GM12864 (cell line): ENCODE results near the gene IL9.

Experiments
- DNase-seq: peaks from one replicate; pipeline ENCODE4 v3.0.0-alpha.2; 2011; ENCODE audit warnings: low read depth
- H3K4me3 ChIP-seq: 2 replicates; pipeline ENCODE4 v1.5.1; 2011; ENCODE audit warnings: mild to moderate bottlenecking, low read depth, low read length, control low read depth
- CTCF ChIP-seq: IDR thresholded peaks from 2 replicates; pipeline ENCODE4 v1.5.1; 2011; ENCODE audit warnings: low read depth, mild to moderate bottlenecking, moderate library complexity, low read length, control low read depth, inconsistent platforms; ENCODE audit errors: missing control alignments

IL9 gene

GRCh38 chr5:135894276-135894675, 1.4 kb downstream of the IL9 start:
- no peak for DNase-seq
- TF ChIP-seq CTCF = no peak
- no peak overlapping the region for H3K4me3 ChIP-seq

GRCh38 chr5:135891791-135892190, 3.9 kb downstream of the IL9 start:
- no peak for DNase-seq
- TF ChIP-seq CTCF = no peak
- H3K4me3 ChIP-seq = no peak overlapping the region

- TF ChIP-seq CTCF = no peak
- DNase-seq = no peak
Observed at GRCh38 chr5:135891268-135891667, 4.4 kb downstream of the IL9 start.

GRCh38 chr5:135890867-135891266, 4.8 kb downstream of the IL9 start:
- TF ChIP-seq CTCF = no peak
- DNase-seq = no peak

More at GRCh38 chr5:135891268-135891667, 4.4 kb downstream of the IL9 start:
- no peak overlapping the region for H3K4me3 ChIP-seq

GRCh38 chr5:135890296-135890695, 5.3 kb downstream of the IL9 start:
- H3K4me3 ChIP-seq = no peak overlapping the region
- no peak for TF ChIP-seq CTCF
- no peak for DNase-seq

More at GRCh38 chr5:135890867-135891266, 4.8 kb downstream of the IL9 start:
- no peak overlapping the region for H3K4me3 ChIP-seq

- no peak for TF ChIP-seq CTCF
- no peak for DNase-seq
- H3K4me3 ChIP-seq = no peak overlapping the region
Observed at GRCh38 chr5:135887881-135888614, 7.6 kb downstream of the IL9 start.

- TF ChIP-seq CTCF = peak; percentile 81
- peak; percentile 25 for DNase-seq
- H3K4me3 ChIP-seq = no peak overlapping the region
Observed at GRCh38 chr5:135887447-135887864, 8.2 kb downstream of the IL9 start.
